H9 (cell line): ENCODE measurements around the gene BTG3. TPM values are rescaled to one million over a fixed set of nuclear protein-coding genes. Genes with fewer than 3 reads are reported as not detected.

Experiments
- DNase-seq: peaks from one replicate; pipeline ENCODE4 v3.0.0-alpha.2; 2017
- H2AFZ ChIP-seq: one replicate; pipeline ENCODE4 v1.6.1; 2013; ENCODE audit warnings: mild to moderate bottlenecking, low read length, control low read depth, moderate library complexity
- H2AK5ac ChIP-seq: 2 replicates; pipeline ENCODE4 v1.6.1; 2013; ENCODE audit warnings: low read length, control low read depth, mixed read lengths; ENCODE audit not compliant: insufficient read length
- H2BK120ac ChIP-seq: one replicate; pipeline ENCODE4 v1.6.1; 2013; ENCODE audit warnings: low read depth, mild to moderate bottlenecking, low read length, control low read depth, inconsistent platforms; ENCODE audit not compliant: poor library complexity, severe bottlenecking
- H2BK12ac ChIP-seq: 2 replicates; pipeline ENCODE4 v1.6.1; 2013; ENCODE audit warnings: low read length, control low read depth, mixed read lengths, low read depth; ENCODE audit not compliant: insufficient read length
- H2BK15ac ChIP-seq: 2 replicates; pipeline ENCODE4 v1.6.1; 2013; ENCODE audit warnings: low read depth, low read length, control low read depth
- H2BK20ac ChIP-seq: one replicate; pipeline ENCODE4 v1.6.1; 2013; ENCODE audit warnings: low read depth, mild to moderate bottlenecking, low read length, control low read depth, inconsistent platforms; ENCODE audit not compliant: poor library complexity, severe bottlenecking
- H2BK5ac ChIP-seq: 2 replicates; pipeline ENCODE4 v1.6.1; 2013; ENCODE audit warnings: low read length, control low read depth, mixed read lengths; ENCODE audit not compliant: insufficient read length
- H3K14ac ChIP-seq: 2 replicates; pipeline ENCODE4 v1.6.1; 2013; ENCODE audit warnings: low read length, control low read depth; ENCODE audit not compliant: insufficient read depth
- H3K18ac ChIP-seq: 2 replicates; pipeline ENCODE4 v1.6.1; 2013; ENCODE audit warnings: low read depth, mild to moderate bottlenecking, mixed read lengths, low read length, control low read depth; ENCODE audit not compliant: insufficient read length
- H3K23ac ChIP-seq: 2 replicates; pipeline ENCODE4 v1.6.1; 2013; ENCODE audit warnings: low read length, control low read depth, mixed read lengths, low read depth; ENCODE audit not compliant: insufficient read length
- H3K23me2 ChIP-seq: 2 replicates; pipeline ENCODE4 v1.6.1; 2013; ENCODE audit warnings: low read depth, mild to moderate bottlenecking, mixed read lengths, low read length, control low read depth; ENCODE audit not compliant: insufficient read length, poor library complexity, severe bottlenecking
- H3K27ac ChIP-seq: 2 replicates; pipeline ENCODE4 v1.5.1; 2013; ENCODE audit warnings: low read length, control low read depth, mixed read lengths, low read depth; ENCODE audit not compliant: insufficient read length
- H3K27me3 ChIP-seq: 2 replicates; pipeline ENCODE4 v1.6.1; 2013; ENCODE audit warnings: low read length, control low read depth, inconsistent platforms; ENCODE audit not compliant: insufficient read depth
- H3K4ac ChIP-seq: 2 replicates; pipeline ENCODE4 v1.6.1; 2013; ENCODE audit warnings: low read depth, mild to moderate bottlenecking, control low read depth, inconsistent platforms, low read length, moderate library complexity
- H3K4me1 ChIP-seq: 2 replicates; pipeline ENCODE4 v1.6.1; 2013; ENCODE audit warnings: low read length, control low read depth, inconsistent platforms; ENCODE audit not compliant: insufficient read depth
- H3K4me2 ChIP-seq: 2 replicates; pipeline ENCODE4 v1.6.1; 2013; ENCODE audit warnings: low read length, control low read depth, mixed read lengths; ENCODE audit not compliant: insufficient read length, insufficient read depth
- H3K56ac ChIP-seq: 2 replicates; pipeline ENCODE4 v1.6.1; 2013; ENCODE audit warnings: low read depth, mild to moderate bottlenecking, mixed read lengths, low read length, control low read depth; ENCODE audit not compliant: insufficient read length
- H3K79me1 ChIP-seq: 2 replicates; pipeline ENCODE4 v1.6.1; 2013; ENCODE audit warnings: low read depth, mild to moderate bottlenecking, moderate library complexity, low read length, control low read depth, inconsistent platforms; ENCODE audit not compliant: insufficient read depth, poor library complexity, severe bottlenecking
- H3K79me2 ChIP-seq: 2 replicates; pipeline ENCODE4 v1.6.1; 2013; ENCODE audit warnings: low read length, control low read depth, inconsistent platforms; ENCODE audit not compliant: insufficient read depth
- H3K9ac ChIP-seq: 2 replicates; pipeline ENCODE4 v1.6.1; 2013; ENCODE audit warnings: low read length, control low read depth, mixed read lengths; ENCODE audit not compliant: insufficient read length; ENCODE audit errors: extremely low read depth
- H3K9me3 ChIP-seq: one replicate; pipeline ENCODE4 v1.6.1; 2013; ENCODE audit warnings: low read depth, low read length, inconsistent platforms; ENCODE audit not compliant: control insufficient read depth
- H3T11ph ChIP-seq: one replicate; pipeline ENCODE4 v1.6.1; 2013; ENCODE audit warnings: mild to moderate bottlenecking, low read length, control low read depth, inconsistent platforms
- H4K20me1 ChIP-seq: one replicate; pipeline ENCODE4 v1.6.1; 2013; ENCODE audit not compliant: control insufficient read depth, insufficient read length, insufficient read depth
- H4K5ac ChIP-seq: 2 replicates; pipeline ENCODE4 v1.6.1; 2013; ENCODE audit warnings: low read depth, mild to moderate bottlenecking, mixed read lengths, low read length, control low read depth; ENCODE audit not compliant: insufficient read length
- H4K8ac ChIP-seq: replicated peaks from 2 replicates; pipeline ENCODE4 v1.6.1; 2013; ENCODE audit warnings: low read length, control low read depth, mixed read lengths, low read depth; ENCODE audit not compliant: insufficient read length
- H4K91ac ChIP-seq: 2 replicates; pipeline ENCODE4 v1.6.1; 2013; ENCODE audit warnings: low read depth, mild to moderate bottlenecking, moderate library complexity, mixed read lengths, low read length, control low read depth; ENCODE audit not compliant: insufficient read length
- H3K27ac Mint-ChIP-seq, 3 experiments: 2 replicates in 2 of 3; 3 replicates in 1 of 3; pipeline ENCODE4 v1.8.0; 2020 to 2021; ENCODE audit warnings: mixed read lengths in 3 of 3, mild to moderate bottlenecking in 1 of 3, moderate library complexity in 1 of 3
- H3K27me3 Mint-ChIP-seq: 2 replicates; pipeline ENCODE4 v1.8.0; 2021; ENCODE audit warnings: low read depth, mild to moderate bottlenecking, moderate library complexity, mixed read lengths
- H3K36me3 Mint-ChIP-seq, 3 experiments: 2 replicates in 2 of 3; 3 replicates in 1 of 3; pipeline ENCODE4 v1.8.0; 2020 to 2021; ENCODE audit warnings: low read depth in 3 of 3, mixed read lengths in 3 of 3; ENCODE audit not compliant: insufficient read depth in 1 of 3
- H3K4me1 Mint-ChIP-seq, 2 experiments: 2 replicates each; pipeline ENCODE4 v1.8.0; 2020; ENCODE audit warnings: mixed read lengths in 2 of 2
- H3K4me3 Mint-ChIP-seq, 2 experiments: 2 replicates in 1 of 2; 3 replicates in 1 of 2; pipeline ENCODE4 v1.8.0; 2020 to 2021; ENCODE audit warnings: mild to moderate bottlenecking in 2 of 2, mixed read lengths in 2 of 2, moderate library complexity in 1 of 2
- H3K9me3 Mint-ChIP-seq, 2 experiments: 2 replicates in 1 of 2; 3 replicates in 1 of 2; pipeline ENCODE4 v1.8.0; 2020; ENCODE audit warnings: mild to moderate bottlenecking in 2 of 2, mixed read lengths in 2 of 2, moderate library complexity in 1 of 2
- WGBS: extraction: QIAGEN DNeasy Blood & Tissue Kit; methylation state at CpG from one replicate; pipeline ENCODE4 v1.1.7; 2013; ENCODE audit warnings: missing lambda C conversion rate, low lambda C conversion rate, mixed read lengths; ENCODE audit not compliant: insufficient read length; ENCODE audit errors: extremely low coverage; 5-methylcytosine and 5-hydroxymethylcytosine counted together
- total RNA-seq: library from RNA; stranded (reverse); gene quantifications from 2 replicates; pipeline ENCODE4 v1.2.1, GENCODE V29; 2021
- TF ChIP-seq, protein P1 (sequence below): fragments of 200-600 bp; sonication (generic); conservative IDR thresholded peaks from 3 replicates; pipeline ENCODE4 v1.8.0; 2021; ENCODE audit warnings: antibody characterized with exemption, mild to moderate bottlenecking

Gene BTG3
- total RNA-seq, 1 experiment from 2014 or later = 32.2 TPM

GRCh38 chr21:17622018-17622417, 9.3 kb upstream of the BTG3 start:
- H3K23ac ChIP-seq = no peak overlapping the region
- WGBS = no CpG with 5 or more reads among the region's 2 CpGs
- no peak overlapping the region for H3K4me2 ChIP-seq
- no peaks in the 10 kb centered on the region for H3K9me3 ChIP-seq
- H2BK12ac ChIP-seq = no peak overlapping the region
- H2BK120ac ChIP-seq = no peak overlapping the region
- no peaks in the 10 kb centered on the region for H3K79me1 ChIP-seq
- H4K8ac ChIP-seq = no peak overlapping the region
- Mint-ChIP-seq H3K36me3 (no peaks in the 10 kb centered on the region), H3K27me3 (no peaks in the 10 kb centered on the region), H3K4me3 (no peak overlapping the region), H3K4me1 (peaks cover 6 to 8% of the 10 kb centered on the region in 2 experiments), H3K27ac (no peak overlapping the region), H3K9me3 (no peaks in the 10 kb centered on the region)
- H3T11ph ChIP-seq = no peak overlapping the region
- no peaks in the 10 kb centered on the region for H3K23me2 ChIP-seq
- H3K79me2 ChIP-seq = no peaks in the 10 kb centered on the region
- H4K5ac ChIP-seq = no peak overlapping the region
- H3K9ac ChIP-seq = no peak overlapping the region
- no peak overlapping the region for H2AK5ac ChIP-seq
- no peak overlapping the region for H3K56ac ChIP-seq
- TF ChIP-seq, protein P1, sequence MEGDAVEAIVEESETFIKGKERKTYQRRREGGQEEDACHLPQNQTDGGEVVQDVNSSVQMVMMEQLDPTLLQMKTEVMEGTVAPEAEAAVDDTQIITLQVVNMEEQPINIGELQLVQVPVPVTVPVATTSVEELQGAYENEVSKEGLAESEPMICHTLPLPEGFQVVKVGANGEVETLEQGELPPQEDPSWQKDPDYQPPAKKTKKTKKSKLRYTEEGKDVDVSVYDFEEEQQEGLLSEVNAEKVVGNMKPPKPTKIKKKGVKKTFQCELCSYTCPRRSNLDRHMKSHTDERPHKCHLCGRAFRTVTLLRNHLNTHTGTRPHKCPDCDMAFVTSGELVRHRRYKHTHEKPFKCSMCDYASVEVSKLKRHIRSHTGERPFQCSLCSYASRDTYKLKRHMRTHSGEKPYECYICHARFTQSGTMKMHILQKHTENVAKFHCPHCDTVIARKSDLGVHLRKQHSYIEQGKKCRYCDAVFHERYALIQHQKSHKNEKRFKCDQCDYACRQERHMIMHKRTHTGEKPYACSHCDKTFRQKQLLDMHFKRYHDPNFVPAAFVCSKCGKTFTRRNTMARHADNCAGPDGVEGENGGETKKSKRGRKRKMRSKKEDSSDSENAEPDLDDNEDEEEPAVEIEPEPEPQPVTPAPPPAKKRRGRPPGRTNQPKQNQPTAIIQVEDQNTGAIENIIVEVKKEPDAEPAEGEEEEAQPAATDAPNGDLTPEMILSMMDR = no peak
- H2BK5ac ChIP-seq = no peak overlapping the region
- H2BK20ac ChIP-seq = no peak overlapping the region
- no peaks in the 10 kb centered on the region for H4K20me1 ChIP-seq
- no peak overlapping the region for H3K27ac ChIP-seq
- H4K91ac ChIP-seq = no peak overlapping the region
- no peak overlapping the region for H3K4ac ChIP-seq
- no peak overlapping the region for H2AFZ ChIP-seq
- no peak for DNase-seq
- no peak overlapping the region for H3K14ac ChIP-seq
- no peaks in the 10 kb centered on the region for H3K27me3 ChIP-seq
- H3K18ac ChIP-seq = no peak overlapping the region
- H2BK15ac ChIP-seq = no peak overlapping the region
- H3K4me1 ChIP-seq = no peaks in the 10 kb centered on the region; the same call in 1 of the 2 replicates
